ENCODE results near the gene KDSR.
A peak's percentile ranks its signal among the peaks of the same experiment; 100 is the strongest.

The KDSR gene

GRCh38 chr18:63319383-63320122, 47.5 kb downstream of the KDSR start, which contains the start of gene BCL2:
Gene BCL2 (minus strand): TSS chr18:63319769.
- peak; percentile 22 for DNase-seq

GRCh38 chr18:63318889-63319382, 48.1 kb downstream of the KDSR start:
- no peak for DNase-seq

- DNase-seq = no peak
Observed at GRCh38 chr18:63317982-63318888, 48.8 kb downstream of the KDSR start.

GRCh38 chr18:63317556-63317946, 49.5 kb downstream of the KDSR start:
- DNase-seq = no peak

- DNase-seq = no peak
Observed at GRCh38 chr18:63316612-63317555, 50.1 kb downstream of the KDSR start.

DNA sequence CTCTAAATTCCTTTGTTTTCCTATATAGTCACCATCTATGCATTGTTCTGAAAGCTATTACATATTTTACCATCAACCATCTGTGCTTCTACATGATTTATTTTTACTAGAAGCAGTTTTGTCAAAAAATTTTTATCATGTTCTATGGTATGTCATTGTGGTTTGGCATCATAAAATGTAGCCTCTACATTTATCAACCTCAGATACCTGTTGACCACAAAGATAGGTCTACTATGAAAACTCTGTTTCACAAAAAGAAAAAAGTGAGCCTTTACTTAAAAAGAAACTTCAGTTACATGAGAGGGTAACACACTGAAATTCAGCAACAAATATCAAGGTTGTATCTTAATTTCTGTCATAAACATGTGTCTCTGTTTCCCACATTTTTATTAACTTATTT, 51.1 kb downstream of the KDSR start:
- DNase-seq = no peak

- no peak for DNase-seq
Observed at GRCh38 chr18:63315131-63315662, 51.8 kb downstream of the KDSR start.

DNA sequence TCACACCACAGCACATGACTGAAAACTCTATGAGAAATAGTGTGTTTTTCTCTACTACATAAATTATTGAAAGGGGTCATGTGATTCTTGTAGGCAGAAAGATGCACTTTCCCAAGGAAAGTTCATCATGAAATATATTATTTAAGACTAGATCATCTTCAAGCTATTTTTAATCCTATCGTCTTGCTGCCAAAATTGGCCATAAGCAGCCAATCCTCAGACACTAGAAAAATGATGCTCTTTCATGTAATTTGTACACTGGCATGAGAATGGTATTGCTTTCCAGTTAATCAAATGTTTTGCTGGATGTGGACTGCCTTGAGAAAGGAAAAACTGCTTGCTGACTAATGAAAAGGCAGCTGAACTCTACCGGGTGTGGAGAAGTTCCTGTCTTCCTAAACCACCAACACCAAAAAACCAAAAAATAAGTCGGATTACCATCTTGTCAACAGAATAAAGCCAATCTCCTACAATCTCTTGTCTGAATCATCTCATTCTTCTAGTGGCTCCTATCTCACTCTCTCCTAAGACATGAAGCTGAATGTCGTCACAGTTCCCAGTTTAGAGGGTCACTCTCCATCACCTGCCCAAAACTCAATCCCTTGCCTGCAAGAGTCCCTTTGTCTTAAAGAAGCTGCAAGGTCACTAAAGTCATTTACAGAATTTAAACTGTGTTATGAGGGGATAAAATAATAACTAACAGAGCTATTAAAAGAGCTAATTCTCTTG, 52.8 kb downstream of the KDSR start:
- DNase-seq = no peak

- no peak for DNase-seq
Observed at GRCh38 chr18:63313396-63313917, 53.5 kb downstream of the KDSR start.

GRCh38 chr18:63312737-63313395, 54.1 kb downstream of the KDSR start:
- no peak for DNase-seq

GRCh38 chr18:63312019-63312409, 55.0 kb downstream of the KDSR start:
- DNase-seq = no peak

- no peak for DNase-seq
Observed at GRCh38 chr18:63311118-63312018, 55.6 kb downstream of the KDSR start.

GRCh38 chr18:63309422-63309821, 57.6 kb downstream of the KDSR start:
- DNase-seq = no peak

GRCh38 chr18:63307551-63308200, 59.3 kb downstream of the KDSR start:
- DNase-seq = no peak

GRCh38 chr18:63306819-63307550, 60.0 kb downstream of the KDSR start:
- no peak for DNase-seq

DNA sequence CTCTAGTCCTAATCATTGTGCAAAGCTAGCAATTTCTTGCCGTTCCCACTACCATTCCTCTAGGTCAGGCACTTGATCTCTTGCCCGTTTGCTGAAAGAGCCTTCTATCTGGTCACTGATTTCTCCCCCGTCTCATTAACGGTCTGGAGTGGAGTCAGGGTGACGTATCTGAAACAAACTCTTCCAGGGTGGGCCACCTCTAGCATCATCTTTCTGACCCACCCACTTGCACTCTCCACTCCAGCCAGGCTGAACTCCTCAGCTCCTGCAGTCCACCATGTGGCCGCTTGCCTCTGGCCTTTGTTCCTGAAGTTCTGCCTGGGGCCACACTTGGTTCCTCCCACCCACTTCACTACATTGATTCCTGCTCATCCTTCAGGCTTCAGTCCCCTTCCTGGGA, 60.8 kb downstream of the KDSR start:
- no peak for DNase-seq

DNA sequence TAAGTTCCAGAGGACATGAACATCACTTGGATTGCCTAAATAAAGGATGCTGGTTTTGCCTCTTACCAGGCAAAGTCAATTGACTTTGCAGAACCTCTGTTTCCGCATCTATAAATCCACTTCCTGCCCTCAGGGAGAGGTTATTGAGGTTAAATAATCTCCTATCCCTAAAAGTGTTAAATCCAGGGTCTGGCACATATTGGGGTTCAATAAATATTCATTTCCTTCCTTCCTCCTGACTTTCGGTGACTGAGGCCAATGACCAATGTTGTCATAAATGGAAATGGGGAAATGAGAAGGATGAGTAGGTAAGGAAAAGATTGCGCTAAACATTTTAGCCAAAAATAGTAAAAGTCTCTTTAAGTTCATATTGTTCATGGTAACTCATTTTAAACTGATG, 63.5 kb downstream of the KDSR start:
- DNase-seq = no peak

DNA sequence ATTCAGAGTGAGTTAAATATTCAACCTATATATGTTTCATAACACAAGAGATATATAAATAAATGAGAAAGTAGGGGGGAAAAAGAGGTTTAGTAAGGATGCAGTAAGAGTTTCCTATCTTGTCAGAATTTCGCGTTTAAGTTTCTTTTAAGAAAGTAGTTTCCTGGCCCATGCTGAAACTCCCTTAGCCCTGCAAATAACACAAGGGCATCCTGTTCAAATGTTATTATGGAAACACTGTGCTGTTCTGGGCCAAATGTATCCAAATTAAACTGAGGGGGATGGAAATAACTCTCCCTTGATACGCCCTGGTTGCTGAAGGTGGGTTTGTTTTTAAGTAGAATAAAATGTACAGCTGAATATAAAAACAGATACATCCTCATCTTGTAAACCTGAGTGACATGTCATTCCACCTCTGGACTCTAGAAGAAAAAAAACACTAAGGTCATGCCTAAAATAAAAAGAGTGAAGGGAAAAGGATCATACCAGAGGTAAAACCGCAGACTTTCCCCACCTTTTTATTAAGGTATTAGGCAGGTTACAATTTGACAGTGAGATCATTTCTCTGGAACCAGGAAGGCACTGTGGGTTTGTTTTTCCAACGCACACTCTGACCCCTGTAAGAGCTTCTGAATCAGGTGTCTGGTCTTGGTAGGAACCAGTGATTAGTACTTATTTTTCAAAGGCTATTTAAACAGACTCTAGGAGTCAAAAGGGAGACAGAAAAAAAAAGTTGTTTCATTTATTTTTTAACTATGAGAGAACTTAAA, 64.2 kb downstream of the KDSR start:
- no peak for DNase-seq

All from NCI-H1694 (cell line).